GM21390 (cell line): ENCODE results near the gene KCTD19.
"Not testable (repeated sequence)": the region's sequence is repeated elsewhere in the genome, so short reads cannot be mapped to it uniquely, and the experiment has no call there.

Experiments
- ATAC-seq: cut with Tn5 transposase; IDR thresholded peaks from one replicate; pipeline ENCODE4 v1.9.1; 2021; ENCODE audit not compliant: unreplicated experiment

The KCTD19 gene

GRCh38 chr16:67326472-67327309 is at the start of gene KCTD19, which contains the start of gene LRRC36:
KCTD19 (minus strand) TSS chr16:67326741; CDS start chr16:67326707, 34 bp downstream.
LRRC36 (plus strand) TSS chr16:67326815; CDS start chr16:67326863, 48 bp downstream.
- no peak for ATAC-seq

GRCh38 chr16:67376012-67376411 is 49.5 kb upstream of the KCTD19 start:
- ATAC-seq, result not testable (repeated sequence)

GRCh38 chr16:67372664-67373063 is 46.1 kb upstream of the KCTD19 start:
- no peak for ATAC-seq

GRCh38 chr16:67370661-67371060 is 44.1 kb upstream of the KCTD19 start:
- no peak for ATAC-seq

GRCh38 chr16:67364600-67365235 is 38.2 kb upstream of the KCTD19 start:
- ATAC-seq, result no peak

- ATAC-seq, result no peak
Measured at GRCh38 chr16:67361038-67361437, 34.5 kb upstream of the KCTD19 start.

GRCh38 chr16:67359540-67360269 is 33.2 kb upstream of the KCTD19 start:
- ATAC-seq, result not testable (repeated sequence)

GRCh38 chr16:67357561-67357960 is 31.0 kb upstream of the KCTD19 start:
- no peak for ATAC-seq

- ATAC-seq, result no peak
Measured at GRCh38 chr16:67356396-67356795, 29.9 kb upstream of the KCTD19 start.

GRCh38 chr16:67352463-67352862 is 25.9 kb upstream of the KCTD19 start:
- not testable (repeated sequence) for ATAC-seq

- ATAC-seq, result no peak
Measured at GRCh38 chr16:67350324-67350723, 23.8 kb upstream of the KCTD19 start.

- no peak for ATAC-seq
Measured at GRCh38 chr16:67349172-67349571, 22.6 kb upstream of the KCTD19 start.

- no peak for ATAC-seq
Measured at GRCh38 chr16:67346341-67346740, 19.8 kb upstream of the KCTD19 start.

- no peak for ATAC-seq
Measured at GRCh38 chr16:67345401-67345800, 18.9 kb upstream of the KCTD19 start.

- ATAC-seq, result no peak
Measured at GRCh38 chr16:67342616-67343015, 16.1 kb upstream of the KCTD19 start.

- ATAC-seq, result no peak
Measured at GRCh38 chr16:67341250-67341649, 14.7 kb upstream of the KCTD19 start.

GRCh38 chr16:67339453-67339852 is 12.9 kb upstream of the KCTD19 start:
- no peak for ATAC-seq

- no peak for ATAC-seq
Measured at GRCh38 chr16:67336648-67337047, 10.1 kb upstream of the KCTD19 start.

GRCh38 chr16:67336116-67336515 is 9.6 kb upstream of the KCTD19 start:
- ATAC-seq, result no peak

GRCh38 chr16:67333315-67333714 is 6.8 kb upstream of the KCTD19 start:
- no peak for ATAC-seq

GRCh38 chr16:67329901-67330300 is 3.4 kb upstream of the KCTD19 start:
- no peak for ATAC-seq

GRCh38 chr16:67327743-67328142 is 1.2 kb upstream of the KCTD19 start:
- ATAC-seq, result no peak
